Common myeloid progenitor, CD34-positive (primary cell): Measurements from ENCODE around the gene MEI4.
"Not testable (repeated sequence)": the region's sequence is repeated elsewhere in the genome, so short reads cannot be mapped to it uniquely, and the experiment has no call there.

Experiments used
- CTCF ChIA-PET: fragments of 350-600 bp; sonication (Branson Sonifier 250); formaldehyde crosslinking; loops from one replicate; lab custom pipeline; 2021; ENCODE audit warnings: antibody characterized with exemption; lab: Charles Lee
- POLR2A ChIA-PET: fragments of 350-600 bp; sonication (Branson Sonifier 250); formaldehyde crosslinking; loops from one replicate; lab custom pipeline; 2021; ENCODE audit warnings: antibody characterized with exemption; lab: Charles Lee
- DNase-seq, 3 donors: peaks; one replicate each; pipeline versions ENCODE4 v3.0.0 to v3.0.0-alpha.2; 2013
- H3K27ac ChIP-seq, 2 experiments: 1 replicate in 1 of 2; 2 replicates in 1 of 2; pipeline ENCODE4 v1.7.0; 2013; ENCODE audit warnings: inconsistent platforms in 2 of 2, low read length in 2 of 2, mild to moderate bottlenecking in 2 of 2, low read depth in 1 of 2, moderate library complexity in 1 of 2; ENCODE audit not compliant: severe bottlenecking in 2 of 2, insufficient read depth in 1 of 2, poor library complexity in 1 of 2
- H3K27me3 ChIP-seq, 5 experiments: replicated peaks in 2 of 5; 1 replicate in 3 of 5; 2 replicates in 2 of 5; pipeline versions ENCODE4 v1.6.1 to v1.7.0; 2013; ENCODE audit warnings: low read length in 4 of 5, mild to moderate bottlenecking in 2 of 5, moderate library complexity in 2 of 5, inconsistent platforms in 1 of 5; ENCODE audit not compliant: insufficient read depth in 5 of 5, control insufficient read depth in 4 of 5
- H3K36me3 ChIP-seq, 4 experiments: 1 replicate in 2 of 4; 2 replicates in 2 of 4; pipeline versions ENCODE4 v1.6.1 to v1.7.0; 2013; ENCODE audit warnings: low read length in 3 of 4, control low read depth in 1 of 4, mild to moderate bottlenecking in 1 of 4; ENCODE audit not compliant: control insufficient read depth in 4 of 4, insufficient read depth in 4 of 4
- H3K4me1 ChIP-seq, 4 experiments: 1 replicate in 3 of 4; 2 replicates in 1 of 4; pipeline versions ENCODE4 v1.6.1 to v1.7.1; 2013; ENCODE audit warnings: low read length in 3 of 4, mild to moderate bottlenecking in 3 of 4, control low read depth in 1 of 4, inconsistent platforms in 1 of 4, moderate library complexity in 1 of 4; ENCODE audit not compliant: control insufficient read depth in 4 of 4, insufficient read depth in 4 of 4; ENCODE audit errors: control extremely low read depth in 1 of 4
- H3K4me3 ChIP-seq, 7 experiments: 1 replicate in 4 of 7; 2 replicates in 3 of 7; pipeline versions ENCODE4 v1.5.1 to v1.7.0; 2013; ENCODE audit warnings: mild to moderate bottlenecking in 7 of 7, low read length in 6 of 7, moderate library complexity in 6 of 7, inconsistent platforms in 2 of 7, low read depth in 2 of 7, control low read depth in 1 of 7; ENCODE audit not compliant: insufficient read depth in 4 of 7, control insufficient read depth in 1 of 7; ENCODE audit errors: extremely low read depth in 1 of 7
- H3K9me3 ChIP-seq, 5 experiments: 1 replicate in 4 of 5; 2 replicates in 1 of 5; pipeline versions ENCODE4 v1.6.1 to v1.7.1; 2013; ENCODE audit warnings: low read length in 4 of 5, mild to moderate bottlenecking in 2 of 5, inconsistent platforms in 1 of 5, low read depth in 1 of 5, moderate library complexity in 1 of 5; ENCODE audit not compliant: control insufficient read depth in 4 of 5, insufficient read depth in 2 of 5; ENCODE audit errors: control extremely low read depth in 1 of 5
- WGBS: methylation state at CpG from one replicate; pipeline ENCODE4 v1.1.5; 2013; ENCODE audit not compliant: insufficient coverage; 5-methylcytosine and 5-hydroxymethylcytosine counted together

Gene MEI4

DNA sequence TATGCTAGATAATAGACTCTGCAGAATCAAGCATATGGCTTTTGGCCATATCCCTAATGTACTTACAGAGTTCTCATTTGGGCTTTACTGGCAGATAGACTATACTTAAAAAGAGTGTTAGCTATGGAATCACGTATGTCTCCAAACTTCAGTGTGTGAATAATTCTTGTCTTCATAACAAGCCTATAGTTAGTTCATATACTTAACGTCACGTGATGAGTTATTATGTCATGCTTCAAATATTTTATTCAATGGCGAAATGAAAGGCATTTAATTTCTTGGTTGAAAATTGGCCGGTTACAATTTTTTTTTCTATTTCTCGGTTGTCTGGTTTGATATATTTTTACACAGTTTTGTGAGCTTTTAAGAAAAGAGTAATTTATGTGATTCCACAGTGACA lies 62.7 kb downstream of the MEI4 start:
- no peak overlapping the region for H3K4me3 ChIP-seq
- H3K4me1 ChIP-seq, result no peaks in the 10 kb centered on the region
- no peaks in the 10 kb centered on the region for H3K27me3 ChIP-seq
- DNase-seq, result no peak
- H3K9me3 ChIP-seq, result no peaks in the 10 kb centered on the region
- H3K36me3 ChIP-seq, result no peaks in the 10 kb centered on the region
- POLR2A ChIA-PET, result no interaction called here
- 100% methylated on average over 1 of the region's 6 CpGs for WGBS
- CTCF ChIA-PET, result interaction anchor here (0.7 to 0.9 kb wide), 2 partner anchors 14 to 63 kb away, joined by 3 read pairs; partner anchors contain the start of gene MEI4
- H3K27ac ChIP-seq, result no peak overlapping the region

DNA sequence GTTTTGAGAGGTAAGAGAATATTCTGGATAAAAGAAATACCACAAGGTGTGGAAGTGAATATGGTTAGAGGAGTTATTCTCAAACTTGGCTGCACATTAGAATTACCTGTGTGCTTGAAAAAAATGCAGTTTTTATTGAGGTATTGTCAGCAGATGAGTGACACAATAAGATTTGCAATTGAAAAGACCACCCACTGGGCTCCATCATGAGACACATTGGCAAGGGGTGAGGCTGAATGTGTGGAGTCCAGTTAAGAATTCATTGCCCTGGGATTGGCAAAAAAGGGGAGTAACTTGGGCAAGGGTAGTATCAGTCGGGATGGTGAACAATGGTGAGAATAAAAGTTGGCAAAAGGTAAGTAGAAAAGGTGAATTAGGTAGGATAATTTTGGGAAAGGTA lies 63.5 kb downstream of the MEI4 start:
- H3K36me3 ChIP-seq, result no peaks in the 10 kb centered on the region
- WGBS, result 80% methylated on average over 1 of the region's 1 CpG
- CTCF ChIA-PET, result interaction anchor here (0.9 kb wide), 1 partner anchor 15 kb away, joined by 3 read pairs; no protein-coding TSS in a partner anchor

DNA sequence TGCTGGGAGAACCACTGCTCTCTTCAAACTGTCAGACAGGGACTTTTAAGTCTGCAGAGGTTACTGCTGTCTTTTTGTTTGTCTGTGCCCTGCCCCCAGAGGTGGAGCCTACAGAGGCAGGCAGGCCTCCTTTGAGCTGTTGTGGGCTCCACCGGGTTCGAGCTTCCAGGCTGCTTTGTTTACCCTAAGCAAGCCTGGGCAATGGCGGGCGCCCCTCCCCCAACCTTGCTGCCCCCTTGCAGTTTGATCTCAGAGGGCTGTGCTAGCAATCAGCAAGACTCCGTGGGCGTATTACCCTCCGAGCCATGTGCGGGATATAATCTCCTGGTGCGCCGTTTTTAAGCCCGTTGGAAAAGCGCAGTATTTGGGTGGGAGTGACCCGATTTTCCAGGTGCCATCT lies 83.2 kb downstream of the MEI4 start:
- H3K9me3 ChIP-seq, H3K4me1 ChIP-seq, H3K4me3 ChIP-seq, CTCF ChIA-PET, H3K27me3 ChIP-seq, POLR2A ChIA-PET, DNase-seq, H3K27ac ChIP-seq, H3K36me3 ChIP-seq: not testable (repeated sequence)
- WGBS, result 90% methylated on average over 2 of the region's 13 CpGs

More for the DNA sequence above, 63.5 kb downstream of the MEI4 start:
- no peaks in the 10 kb centered on the region for H3K9me3 ChIP-seq
- no peak for DNase-seq
- H3K27me3 ChIP-seq, result no peaks in the 10 kb centered on the region
- no peak overlapping the region for H3K4me3 ChIP-seq
- POLR2A ChIA-PET, result no interaction called here
- no peaks in the 10 kb centered on the region for H3K4me1 ChIP-seq
- H3K27ac ChIP-seq, result no peak overlapping the region

DNA sequence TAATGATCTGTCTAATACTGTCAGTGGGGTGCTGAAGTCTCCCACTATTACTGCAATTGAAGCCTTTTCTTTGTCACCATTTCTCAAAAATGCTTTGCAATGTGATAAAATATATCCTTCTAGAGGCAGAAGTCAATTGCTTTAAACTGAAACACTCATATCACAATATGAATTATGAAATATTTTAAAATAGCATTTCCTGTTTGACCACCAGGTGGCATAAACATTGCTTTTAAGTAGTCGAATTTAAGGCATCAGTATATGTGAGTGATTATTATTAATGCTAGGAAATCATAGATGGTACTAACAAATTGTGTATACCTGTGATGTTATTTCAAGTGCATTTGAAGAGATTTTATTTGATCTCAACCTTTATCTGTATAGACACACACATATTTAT lies 87.5 kb downstream of the MEI4 start:
- H3K4me1 ChIP-seq, result no peaks in the 10 kb centered on the region
- H3K27me3 ChIP-seq, result no peaks in the 10 kb centered on the region

DNA sequence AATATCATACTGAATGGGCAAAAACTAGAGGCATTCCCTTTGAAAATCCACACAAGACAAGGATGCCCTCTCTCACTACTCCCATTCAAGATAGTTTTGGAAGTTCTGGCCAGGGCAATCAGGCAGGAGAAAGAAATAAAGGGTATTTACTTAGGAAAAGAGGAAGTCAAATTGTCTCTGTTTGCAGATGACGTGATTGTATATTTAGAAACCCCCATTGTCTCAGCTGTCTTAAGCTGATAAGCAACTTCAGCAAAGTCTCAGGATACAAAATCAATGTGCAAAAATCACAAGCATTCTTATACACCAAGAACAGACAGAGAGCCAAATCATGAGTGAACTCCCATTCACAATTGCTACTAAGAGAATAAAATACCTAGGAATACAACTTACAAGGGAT lies 99.3 kb downstream of the MEI4 start:
- H3K4me1 ChIP-seq, H3K36me3 ChIP-seq, H3K27ac ChIP-seq, CTCF ChIA-PET, H3K9me3 ChIP-seq, POLR2A ChIA-PET, H3K4me3 ChIP-seq, H3K27me3 ChIP-seq: not testable (repeated sequence)
- WGBS, result no CpG with 5 or more reads among the region's 1 CpG
- peak in 2 of 3 donors; percentile 24 to 74 for DNase-seq

More for the DNA sequence above, 87.5 kb downstream of the MEI4 start:
- no CpG with 5 or more reads among the region's 1 CpG for WGBS
- Histone ChIP-seq H3K4me3 (no peak overlapping the region), H3K27ac (no peak overlapping the region), H3K9me3 (peaks cover 0 to 8% (median 0%) of the 10 kb centered on the region in 5 experiments), H3K36me3 (no peaks in the 10 kb centered on the region)
- peak in 1 of 3 donors; percentile 10 for DNase-seq
- ChIA-PET CTCF (no interaction called here), POLR2A (no interaction called here)

DNA sequence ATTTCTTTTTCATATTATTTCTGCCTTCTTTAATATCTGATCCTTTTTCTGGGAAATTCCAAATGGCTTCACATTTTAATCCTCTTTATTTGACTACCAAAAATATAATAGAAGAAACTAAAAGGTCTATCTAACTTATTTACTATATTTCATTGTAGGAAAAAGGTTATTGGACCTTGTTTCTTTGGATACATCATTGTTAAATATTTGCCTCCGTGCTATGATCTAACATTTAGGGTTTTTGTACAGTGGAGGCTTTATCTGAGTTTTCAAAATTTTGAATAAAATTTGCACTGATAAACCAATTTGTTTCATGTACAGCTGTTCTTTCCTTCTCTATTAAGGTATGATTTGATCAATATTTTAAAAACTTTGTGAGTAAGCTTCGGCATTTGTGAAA lies 109.5 kb downstream of the MEI4 start:
- Histone ChIP-seq H3K4me1 (no peaks in the 10 kb centered on the region), H3K9me3 (peaks cover 0 to 4% (median 0%) of the 10 kb centered on the region in 5 experiments), H3K27ac (no peak overlapping the region), H3K4me3 (no peak overlapping the region), H3K27me3 (no peaks in the 10 kb centered on the region), H3K36me3 (peaks cover 0 to 5% (median 1%) of the 10 kb centered on the region in 4 experiments)
- CTCF ChIA-PET, result no interaction called here
- WGBS, result no CpG with 5 or more reads among the region's 2 CpGs
- no peak for DNase-seq
- POLR2A ChIA-PET, result no interaction called here

DNA sequence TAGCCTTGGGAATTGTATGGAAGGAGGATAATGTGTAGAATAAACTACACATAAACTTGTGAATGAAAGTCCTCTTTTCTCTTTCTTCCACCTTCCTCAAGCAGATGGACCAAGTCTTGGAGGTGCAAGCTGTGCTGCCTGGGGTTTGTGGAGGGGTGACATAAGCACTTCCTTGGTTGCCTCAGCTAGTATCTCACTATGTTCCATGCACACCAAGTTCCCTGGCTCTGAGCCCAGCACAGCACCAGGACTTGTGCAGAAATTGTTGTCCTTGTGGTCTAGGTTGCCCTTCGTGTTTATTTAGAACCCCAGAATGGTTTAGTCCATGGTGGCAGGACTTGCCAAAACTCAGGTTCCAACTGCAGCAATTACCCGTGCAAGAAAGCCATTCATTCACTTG lies 110.3 kb downstream of the MEI4 start:
- H3K27ac ChIP-seq, result no peak overlapping the region
- no peak overlapping the region for H3K4me3 ChIP-seq
- ChIA-PET CTCF (no interaction called here), POLR2A (no interaction called here)
- H3K9me3 ChIP-seq, result peaks cover 0 to 5% (median 0%) of the 10 kb centered on the region in 5 experiments
- peaks cover 0 to 5% (median 1%) of the 10 kb centered on the region in 4 experiments for H3K36me3 ChIP-seq
- H3K27me3 ChIP-seq, result no peaks in the 10 kb centered on the region
- no peaks in the 10 kb centered on the region for H3K4me1 ChIP-seq
- WGBS, result 100% methylated on average over 2 of the region's 2 CpGs
- DNase-seq, result no peak
